Upper lobe of right lung (tissue), 1 donor: Measurements from ENCODE around the gene CLCN2. TPM values are rescaled to one million over a fixed set of nuclear protein-coding genes. Genes with fewer than 3 reads are reported as not detected.

ENCODE experiments used
- ATAC-seq: fragments of 200-7000 bp; cut with Tn5 transposase; one replicate; pipeline ENCODE4 v1.9.1; 2020; ENCODE audit warnings: mild to moderate bottlenecking, moderate library complexity
- DNase-seq: peaks from one replicate; pipeline ENCODE4 v3.0.0-alpha.2; 2020
- H3K27ac ChIP-seq: fragments of 200-600 bp; one replicate; pipeline ENCODE4 v1.8.0; 2022
- H3K27me3 ChIP-seq: fragments of 200-600 bp; one replicate; pipeline ENCODE4 v1.8.0; 2022; ENCODE audit warnings: mild to moderate bottlenecking
- H3K36me3 ChIP-seq: fragments of 200-600 bp; one replicate; pipeline ENCODE4 v1.8.0; 2022
- H3K4me1 ChIP-seq: fragments of 200-600 bp; one replicate; pipeline ENCODE4 v1.8.0; 2022
- H3K4me3 ChIP-seq: fragments of 200-600 bp; one replicate; pipeline ENCODE4 v1.8.0; 2022; ENCODE audit warnings: mild to moderate bottlenecking
- H3K9me3 ChIP-seq: fragments of 200-600 bp; one replicate; pipeline ENCODE4 v1.8.0; 2022
- CTCF ChIP-seq: fragments of 200-600 bp; IDR thresholded peaks from one replicate; pipeline ENCODE4 v1.8.0; 2022; ENCODE audit warnings: antibody characterized with exemption
- intact Hi-C: fragments of 100-400 bp; cut with DNase I; formaldehyde crosslinking; loops from one replicate; pipeline ENCODE4 v1.11.0; 2022
- total RNA-seq: library from RNA; stranded (reverse); fragmentation: NEBNext Ultra II Directional; extraction: Animal tissue kit (Norgen Biotek cat#: 25700); gene quantifications from one replicate; pipeline ENCODE4 v1.2.1, GENCODE V29; 2021
- donor health status: DM: no; HTN: yes; CAD: no; lungs with severe emphysema.

Gene CLCN2
- total RNA-seq, 1 donor from 2014 or later, result 3.8 TPM

DNA sequence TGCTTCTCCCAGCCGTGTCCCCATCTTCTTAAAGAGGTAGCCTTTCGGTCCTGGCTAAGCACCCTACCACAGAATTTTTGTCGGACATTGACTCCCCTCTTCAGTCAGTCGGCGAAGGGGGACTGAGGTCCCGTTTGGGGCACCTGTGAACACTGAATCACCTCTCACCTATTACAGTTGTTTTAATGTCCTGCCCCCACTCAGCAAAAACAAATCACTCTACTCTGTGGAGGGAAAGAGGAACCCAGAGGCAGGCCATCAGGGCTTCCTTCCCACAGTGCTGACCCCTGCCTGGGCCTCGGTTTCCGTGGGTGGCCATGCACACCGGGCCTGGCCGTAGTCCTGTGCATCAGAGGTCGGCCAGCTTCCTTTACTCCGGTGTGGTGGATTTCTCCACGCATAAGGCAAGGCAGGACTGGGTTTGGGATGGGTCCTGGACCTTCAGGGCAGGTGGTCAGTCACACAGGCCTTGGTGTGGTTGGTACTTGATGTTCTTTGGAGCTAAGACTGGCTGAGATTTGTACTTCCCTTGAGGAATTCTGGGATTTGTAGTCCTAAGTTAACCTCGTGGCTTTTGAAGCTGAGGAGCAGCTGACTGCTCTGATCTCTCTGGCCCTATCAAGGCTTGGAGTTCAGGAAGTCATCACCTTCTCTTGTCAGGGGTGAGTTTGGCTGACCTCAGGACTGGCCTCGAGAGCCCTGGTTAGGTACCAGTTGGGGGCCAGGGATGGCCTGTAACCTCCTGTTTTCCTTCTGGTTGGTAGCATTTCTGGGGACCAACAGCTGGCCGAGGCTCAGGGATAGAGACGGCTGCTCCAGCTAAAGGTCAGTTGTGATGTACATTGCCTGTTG lies 24.6 kb downstream of the CLCN2 start:
- DNase-seq (no peak), ATAC-seq (peak; percentile 18)
- peaks cover 26% of the 10 kb centered on the region for H3K4me1 ChIP-seq
- intact Hi-C loops, result no loop called here
- peak overlapping the region; percentile 72 for H3K4me3 ChIP-seq
- H3K9me3 ChIP-seq, result no peaks in the 10 kb centered on the region
- H3K27me3 ChIP-seq, result no peaks in the 10 kb centered on the region
- no peak for TF ChIP-seq CTCF
- H3K27ac ChIP-seq, result peak overlapping the region; percentile 89
- peaks cover 39% of the 10 kb centered on the region for H3K36me3 ChIP-seq

DNA sequence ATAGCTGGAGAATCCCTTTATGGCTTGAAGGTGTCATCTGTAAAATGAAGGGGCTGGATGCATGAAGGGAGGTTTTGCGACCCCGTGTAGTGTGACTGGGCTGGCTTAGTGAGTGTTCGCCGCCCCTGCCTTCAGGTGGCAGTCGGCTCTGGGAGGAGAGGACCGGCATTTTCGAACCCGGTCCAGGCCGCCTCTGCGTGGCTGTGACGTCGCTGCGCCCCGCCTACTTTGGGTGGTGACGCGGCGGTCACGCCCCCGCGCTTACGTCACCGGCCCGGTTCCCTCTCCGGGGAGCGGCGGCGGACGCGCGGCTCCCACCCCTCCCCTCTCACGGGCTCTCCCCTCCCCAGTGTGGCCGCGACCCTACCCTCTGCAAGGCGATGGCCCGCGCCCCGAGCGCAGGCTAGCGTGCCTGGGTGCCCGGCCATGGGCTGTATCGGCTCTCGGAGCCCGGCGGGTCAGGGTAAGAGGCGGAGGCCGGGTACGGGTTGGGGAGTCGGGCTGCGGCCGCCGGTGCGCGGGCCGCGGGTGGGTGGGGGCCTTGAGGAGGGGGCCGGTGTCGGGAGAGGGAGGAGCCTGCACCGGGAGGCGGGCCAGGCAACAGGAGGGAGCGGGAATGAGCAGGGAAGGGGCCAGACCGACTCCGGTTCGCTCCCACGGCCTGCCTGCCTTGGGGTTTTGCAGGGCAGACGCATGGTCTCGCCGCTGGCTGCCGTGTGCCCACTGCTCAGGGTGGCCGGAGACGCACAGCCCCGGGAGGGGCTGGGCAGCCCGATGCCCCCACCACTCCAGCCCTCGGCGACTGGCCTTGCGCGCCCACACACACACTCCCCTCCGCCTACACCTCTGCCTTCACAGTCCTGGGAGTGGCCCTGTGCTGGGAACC lies 25.5 kb downstream of the CLCN2 start:
- Histone ChIP-seq H3K36me3 (peaks cover 44% of the 10 kb centered on the region), H3K27ac (peak overlapping the region; percentile 89), H3K4me3 (peak overlapping the region; percentile 72), H3K27me3 (no peaks in the 10 kb centered on the region), H3K4me1 (peaks cover 26% of the 10 kb centered on the region), H3K9me3 (no peaks in the 10 kb centered on the region)
- no peak for TF ChIP-seq CTCF
- ATAC-seq (peak; percentile 83), DNase-seq (peak; percentile 94)
- intact Hi-C loops, result no loop called here

DNA sequence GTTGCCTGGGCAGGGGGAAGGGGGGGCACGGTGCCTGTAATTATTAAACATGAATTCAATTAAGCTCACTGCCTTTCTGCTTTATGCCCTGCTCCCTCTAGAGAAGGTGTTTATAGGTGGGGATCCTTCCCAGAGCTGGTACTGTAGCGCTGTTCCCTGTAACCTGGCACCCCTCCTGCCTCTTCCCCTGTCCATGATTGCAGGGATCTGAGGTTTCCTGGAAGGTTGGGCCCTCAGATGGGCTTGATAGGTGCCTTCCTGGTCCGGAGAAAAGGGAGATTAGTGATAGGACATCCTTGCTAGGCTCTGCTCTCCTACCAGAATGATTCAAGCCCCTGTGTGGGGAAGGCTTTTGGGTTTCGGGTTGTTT lies 26.1 kb downstream of the CLCN2 start:
- TF ChIP-seq CTCF, result no peak
- no peaks in the 10 kb centered on the region for H3K27me3 ChIP-seq
- ATAC-seq (no peak), DNase-seq (no peak)
- H3K4me3 ChIP-seq, result peak overlapping the region; percentile 72
- H3K9me3 ChIP-seq, result no peaks in the 10 kb centered on the region
- H3K27ac ChIP-seq, result peak overlapping the region; percentile 89
- intact Hi-C loops, result no loop called here
- peaks cover 26% of the 10 kb centered on the region for H3K4me1 ChIP-seq
- peaks cover 50% of the 10 kb centered on the region for H3K36me3 ChIP-seq

GRCh38 chr3:184334470-184335158 lies 26.8 kb downstream of the CLCN2 start:
- TF ChIP-seq CTCF, result no peak
- H3K36me3 ChIP-seq, result peaks cover 57% of the 10 kb centered on the region

DNA sequence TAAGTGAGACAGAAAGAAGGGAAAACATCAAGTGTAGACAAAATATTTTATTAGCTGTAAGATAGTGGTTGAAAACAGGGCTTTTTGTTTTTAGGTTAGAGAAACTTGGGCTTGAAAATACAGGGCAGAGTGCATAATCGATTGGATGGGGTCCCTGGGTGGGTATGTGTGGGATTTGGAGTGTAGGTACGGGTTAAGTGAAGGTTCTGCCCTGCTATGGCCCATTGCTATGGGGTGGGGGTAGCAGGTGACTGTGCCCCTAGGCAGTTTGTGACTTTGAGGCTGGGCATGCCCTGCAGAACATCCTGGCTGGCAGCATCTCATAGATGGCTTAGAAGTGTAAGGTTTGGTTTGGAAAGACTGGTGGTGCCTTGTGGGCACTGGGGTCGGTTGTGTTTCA lies 27.7 kb downstream of the CLCN2 start:
- H3K4me3 ChIP-seq, result no peak overlapping the region
- H3K4me1 ChIP-seq, result peaks cover 21% of the 10 kb centered on the region
- no peaks in the 10 kb centered on the region for H3K27me3 ChIP-seq
- intact Hi-C loops, result no loop called here
- DNase-seq (no peak), ATAC-seq (no peak)
- H3K27ac ChIP-seq, result no peak overlapping the region
- H3K9me3 ChIP-seq, result no peaks in the 10 kb centered on the region
- TF ChIP-seq CTCF, result no peak
- H3K36me3 ChIP-seq, result peaks cover 66% of the 10 kb centered on the region

More at GRCh38 chr3:184334470-184335158, 26.8 kb downstream of the CLCN2 start:
- ATAC-seq, result no peak
- intact Hi-C loops, result no loop called here
- DNase-seq, result no peak
- no peaks in the 10 kb centered on the region for H3K27me3 ChIP-seq
- H3K9me3 ChIP-seq, result no peaks in the 10 kb centered on the region
- H3K4me1 ChIP-seq, result peaks cover 26% of the 10 kb centered on the region
- no peak overlapping the region for H3K4me3 ChIP-seq
- peak overlapping the region; percentile 89 for H3K27ac ChIP-seq
